A549 (cell line): ENCODE results near the gene TIE1. TPM values are rescaled to one million over a fixed set of nuclear protein-coding genes. Genes with fewer than 3 reads are reported as not detected.

Experiments
- ATAC-seq, 2 experiments: fragments of 200-7000 bp in 1 of 2; fragments of >200 bp in 1 of 2; cut with Nextera tagmentation in 1 of 2; cut with Tn5 transposase in 1 of 2; 3 replicates each; pipeline versions ENCODE4 v1.8.0 to v1.9.1; 2018 to 2020; ENCODE audit warnings: mild to moderate bottlenecking in 1 of 2, moderate library complexity in 1 of 2
- CTCF ChIA-PET: fragments of 300-600 bp; sonication (Branson Sonifier 250); formaldehyde crosslinking; extraction: SDS; loops from one replicate; lab custom pipeline; 2021; ENCODE audit warnings: antibody characterized with exemption, inconsistent platforms; lab: Yijun Ruan, JAX
- POLR2A ChIA-PET: fragments of 350-600 bp; formaldehyde crosslinking; extraction: SDS; loops from one replicate; lab custom pipeline; 2021; ENCODE audit warnings: antibody characterized with exemption, inconsistent platforms; lab: Yijun Ruan, JAX
- DNase-seq, 2 experiments: peaks; one replicate each; pipeline versions ENCODE4 v3.0.0 to v3.0.0-alpha.2; 2011 to 2016; ENCODE audit warnings: low read depth in 1 of 2, low spot score in 1 of 2
- FAIRE-seq: peaks from 2 replicates; lab custom pipeline; 2011; peaks lifted over from hg19 to GRCh38; lab: Jason Lieb, UNC
- H3K27ac ChIP-seq, 2 experiments: fragments of >200 bp; sonication (Bioruptor Twin); formaldehyde crosslinking; 3 replicates each; pipeline ENCODE4 v1.5.1; 2016 to 2017
- H3K4me1 ChIP-seq: fragments of >200 bp; sonication (Bioruptor Twin); formaldehyde crosslinking; 3 replicates; pipeline ENCODE4 v1.6.1; 2016
- H3K4me2 ChIP-seq: fragments of >200 bp; sonication (Bioruptor Twin); formaldehyde crosslinking; 3 replicates; pipeline ENCODE4 v1.6.1; 2016
- H3K4me3 ChIP-seq: fragments of >200 bp; sonication (Bioruptor Twin); formaldehyde crosslinking; 3 replicates; pipeline ENCODE4 v1.5.1; 2016
- H3K9me3 ChIP-seq: fragments of >200 bp; sonication (Bioruptor Twin); formaldehyde crosslinking; 3 replicates; pipeline ENCODE4 v1.6.1; 2016
- BHLHE40 ChIP-seq: IDR thresholded peaks from 2 replicates; pipeline ENCODE4 v1.6.1; 2012; ENCODE audit warnings: low read depth, low read length, inconsistent platforms
- CBX2 ChIP-seq: fragments of 200-600 bp; sonication (generic); IDR thresholded peaks from 2 replicates; pipeline ENCODE4 v1.6.1; 2016; ENCODE audit warnings: low read depth, mild to moderate bottlenecking, borderline replicate concordance
- CBX8 ChIP-seq: fragments of 200-600 bp; sonication (generic); IDR thresholded peaks from 2 replicates; pipeline ENCODE4 v1.6.1; 2016
- CEBPB ChIP-seq, 2 experiments: fragments of >200 bp in 1 of 2; sonication (Bioruptor Twin) in 1 of 2; formaldehyde crosslinking in 1 of 2; IDR thresholded peaks; 2 replicates each; pipeline ENCODE4 v1.6.1; 2012 to 2016
- CHD2 ChIP-seq: fragments of 150-350 bp; IDR thresholded peaks from 2 replicates; pipeline ENCODE4 v1.6.1; 2014; ENCODE audit warnings: low read length; ENCODE audit not compliant: partially characterized antibody
- E2F6 ChIP-seq: IDR thresholded peaks from 2 replicates; pipeline ENCODE4 v1.6.1; 2012; ENCODE audit warnings: low read depth, borderline replicate concordance
- EHF ChIP-seq: fragments of 250-450 bp; sonication (Bioruptor Pico); IDR thresholded peaks from 2 replicates; pipeline ENCODE4 v1.5.0; 2020; ENCODE audit warnings: mild to moderate bottlenecking
- FOSL2 ChIP-seq, 2 experiments: fragments of 450-650 bp in 1 of 2; fragments of >200 bp in 1 of 2; sonication (Bioruptor Twin) in 1 of 2; formaldehyde crosslinking; IDR thresholded peaks; 2 replicates each; pipeline versions ENCODE4 v1.5.0 to v1.6.1; 2016 to 2020; ENCODE audit warnings: mild to moderate bottlenecking in 1 of 2, moderate library complexity in 1 of 2
- HES2 ChIP-seq: fragments of >200 bp; sonication (Bioruptor Twin); formaldehyde crosslinking; IDR thresholded peaks from 2 replicates; pipeline ENCODE4 v1.6.1; 2016
- JUN ChIP-seq, 2 experiments: fragments of >200 bp; sonication (Bioruptor Twin); formaldehyde crosslinking; IDR thresholded peaks; 2 replicates in 1 of 2; 3 replicates in 1 of 2; pipeline ENCODE4 v1.6.1; 2016 to 2017
- JUNB ChIP-seq: fragments of >200 bp; sonication (Bioruptor Twin); formaldehyde crosslinking; IDR thresholded peaks from 2 replicates; pipeline ENCODE4 v1.6.1; 2016
- MAX ChIP-seq: IDR thresholded peaks from 2 replicates; pipeline ENCODE4 v1.6.1; 2012
- NFE2L2 ChIP-seq: fragments of 150-350 bp; conservative IDR thresholded peaks from 2 replicates; pipeline ENCODE4 v1.6.1; 2014; ENCODE audit warnings: low read length
- RAD21 ChIP-seq, 2 experiments: fragments of >200 bp in 1 of 2; sonication (Bioruptor Twin) in 1 of 2; formaldehyde crosslinking in 1 of 2; IDR thresholded peaks in 1 of 2; conservative IDR thresholded peaks in 1 of 2; 2 replicates in 1 of 2; 3 replicates in 1 of 2; pipeline ENCODE4 v1.6.1; 2012 to 2018; ENCODE audit warnings: inconsistent platforms in 1 of 2
- RARB ChIP-seq: fragments of 250-450 bp; sonication (Bioruptor Pico); IDR thresholded peaks from 2 replicates; pipeline ENCODE4 v1.8.0; 2021; ENCODE audit warnings: mild to moderate bottlenecking, moderate library complexity
- RCOR1 ChIP-seq: fragments of 150-350 bp; IDR thresholded peaks from 2 replicates; pipeline ENCODE4 v1.6.1; 2014; ENCODE audit warnings: antibody characterized with exemption, low read length, low read depth
- RFX5 ChIP-seq: fragments of 450-650 bp; IDR thresholded peaks from 2 replicates; pipeline ENCODE4 v1.7.1; 2014; ENCODE audit warnings: antibody characterized with exemption, mild to moderate bottlenecking, moderate library complexity
- RNF2 ChIP-seq: fragments of 200-600 bp; sonication (generic); IDR thresholded peaks from 2 replicates; pipeline ENCODE4 v1.6.1; 2016; ENCODE audit warnings: low read depth, mild to moderate bottlenecking, antibody characterized with exemption, moderate library complexity, borderline replicate concordance
- SREBF2 ChIP-seq: fragments of 450-650 bp; IDR thresholded peaks from 2 replicates; pipeline ENCODE4 v1.6.1; 2014; ENCODE audit warnings: mild to moderate bottlenecking, moderate library complexity
- TP53 ChIP-seq: fragments of 250-450 bp; sonication (Bioruptor Pico); IDR thresholded peaks from 2 replicates; pipeline ENCODE4 v1.5.0; 2021; ENCODE audit warnings: mild to moderate bottlenecking, moderate library complexity
- ZFP36 ChIP-seq: fragments of 450-650 bp; IDR thresholded peaks from 2 replicates; pipeline ENCODE4 v1.6.1; 2014; ENCODE audit warnings: borderline replicate concordance; ENCODE audit not compliant: partially characterized antibody
- WGBS: methylation state at CpG from one replicate; pipeline ENCODE4 v1.1.6; 2017; ENCODE audit errors: missing lambda C conversion rate; 5-methylcytosine and 5-hydroxymethylcytosine counted together
- polyA plus RNA-seq, 4 experiments: library from polyadenylated mRNA; depleted of rRNA in 3 of 4; stranded (reverse); fragments of >200 nt; fragmentation: RNase III in 1 of 4; extraction: RNeasy Plus Mini Kit Qiagen cat#74134 plus additional on column Dnase treatment in 1 of 4; gene quantifications; 2 replicates in 3 of 4; 3 replicates in 1 of 4; pipeline ENCODE4 v1.2.3, GENCODE V29; 2011 to 2017
- TF ChIP-seq, protein P1 (sequence below): fragments of 150-350 bp; IDR thresholded peaks from 2 replicates; pipeline ENCODE4 v1.6.1; 2014; ENCODE audit warnings: low read depth, mild to moderate bottlenecking, low read length

Gene TIE1
- polyA plus RNA-seq, 2 of the 4 experiments (the other 2 are of a cell fraction) = not detected

DNA sequence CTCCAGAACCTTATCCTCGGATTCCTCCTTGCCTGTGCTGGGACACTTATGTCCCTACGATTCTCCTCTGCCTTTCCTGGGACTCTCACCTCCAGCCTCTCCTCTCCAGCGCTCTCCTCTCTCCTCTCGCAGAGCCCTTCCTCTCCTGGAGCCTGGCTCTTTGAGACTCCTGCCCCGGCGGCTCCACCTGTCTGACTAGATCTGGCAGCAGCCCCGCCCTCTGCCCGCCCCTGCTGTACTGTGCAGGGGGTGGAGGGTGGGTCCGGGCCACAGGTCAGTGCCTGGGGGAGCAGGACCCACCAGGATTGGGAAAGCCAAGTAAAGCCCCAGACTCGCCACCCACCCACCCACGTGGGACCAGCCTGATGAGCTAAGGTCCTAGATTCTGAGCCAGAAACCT lies 65.4 kb downstream of the TIE1 start:
- Histone ChIP-seq H3K4me1 (peaks cover 50% of the 10 kb centered on the region), H3K4me3 (peak overlapping the region; percentile 90), H3K27ac (peak overlapping the region; percentile 94 to 99), H3K9me3 (no peaks in the 10 kb centered on the region), H3K4me2 (peak overlapping the region; percentile 99)
- no peak for DNase-seq
- ChIA-PET POLR2A (no interaction called here), CTCF (no interaction called here)
- ATAC-seq = no peak
- 63% methylated on average over 6 of the region's 11 CpGs for WGBS
- no peak for FAIRE-seq
- TF ChIP-seq JUNB = no peak
- no peak for TF ChIP-seq CBX8
- TF ChIP-seq CEBPB (IDR thresholded peaks at IDR 0.05) = no peak
- TF ChIP-seq SREBF2 = no peak
- no peak for TF ChIP-seq RNF2
- no peak for TF ChIP-seq BHLHE40
- no peak for TF ChIP-seq RFX5
- TF ChIP-seq E2F6 = no peak
- TF ChIP-seq ZFP36 = no peak
- no peak for TF ChIP-seq EHF (CRISPR knock-in tag)
- no peak for TF ChIP-seq RAD21 (conservative IDR thresholded peaks at IDR 0.05 in 1 of 2, IDR thresholded peaks at IDR 0.05 in 1 of 2)
- no peak for TF ChIP-seq FOSL2 (IDR thresholded peaks at IDR 0.05)
- TF ChIP-seq FOSL2 (CRISPR knock-in tag; IDR thresholded peaks at IDR 0.05) = no peak
- TF ChIP-seq JUN (IDR thresholded peaks at IDR 0.05) = no peak
- TF ChIP-seq RCOR1 = no peak
- TF ChIP-seq CBX2 = no peak

- peaks cover 47% of the 10 kb centered on the region for H3K4me1 ChIP-seq
- ATAC-seq (peak; percentile 1 to 8; a peak in 3 of 6 replicates), DNase-seq (no peak), FAIRE-seq (no peak)
- WGBS = 0% methylated on average over 3 of the region's 5 CpGs
- POLR2A ChIA-PET = interaction anchor here (2.4 kb wide), 1 partner anchor 8 kb away, joined by 37 read pairs; the partner anchor contains the start of gene CDC20
- peak overlapping the region; percentile 90 for H3K4me3 ChIP-seq
- H3K27ac ChIP-seq = peak overlapping the region; percentile 94 to 99
- no peaks in the 10 kb centered on the region for H3K9me3 ChIP-seq
- CTCF ChIA-PET = interaction anchor here (2.4 kb wide), 1 partner anchor 11 kb away, joined by 10 read pairs; no protein-coding TSS in a partner anchor
- H3K4me2 ChIP-seq = peak overlapping the region; percentile 99
- TF ChIP-seq TP53 (CRISPR knock-in tag) (no peak), SREBF2 (no peak), RCOR1 (no peak), JUNB (no peak), CHD2 (no peak), RARB (CRISPR knock-in tag) (no peak), HES2 (no peak), CEBPB (IDR thresholded peaks at IDR 0.05) (no peak), NFE2L2 (no peak), MAX (no peak)
- TF ChIP-seq, protein P1, sequence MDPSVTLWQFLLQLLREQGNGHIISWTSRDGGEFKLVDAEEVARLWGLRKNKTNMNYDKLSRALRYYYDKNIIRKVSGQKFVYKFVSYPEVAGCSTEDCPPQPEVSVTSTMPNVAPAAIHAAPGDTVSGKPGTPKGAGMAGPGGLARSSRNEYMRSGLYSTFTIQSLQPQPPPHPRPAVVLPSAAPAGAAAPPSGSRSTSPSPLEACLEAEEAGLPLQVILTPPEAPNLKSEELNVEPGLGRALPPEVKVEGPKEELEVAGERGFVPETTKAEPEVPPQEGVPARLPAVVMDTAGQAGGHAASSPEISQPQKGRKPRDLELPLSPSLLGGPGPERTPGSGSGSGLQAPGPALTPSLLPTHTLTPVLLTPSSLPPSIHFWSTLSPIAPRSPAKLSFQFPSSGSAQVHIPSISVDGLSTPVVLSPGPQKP = no peak
These were observed 65.8 kb downstream of the TIE1 start for GRCh38 chr1:43366601-43367025.
